Uterus (tissue), 4 donors: ENCODE results near the gene GNB1. TPM values are rescaled to one million over a fixed set of nuclear protein-coding genes. Genes with fewer than 3 reads are reported as not detected.

Experiments
- DNase-seq, 2 donors: peaks; one replicate each; pipeline ENCODE4 v3.0.0-alpha.2; 2019 to 2020
- H3K27ac ChIP-seq, 2 donors: fragments of 200-600 bp; sonication (generic); 1 replicate in 1 of 2; 2 replicates in 1 of 2; pipeline ENCODE4 v1.5.1; 2016 to 2018
- H3K27me3 ChIP-seq, 2 donors: fragments of 200-600 bp; sonication (generic); one replicate each; pipeline ENCODE4 v1.5.1; 2018 to 2019; ENCODE audit warnings: control low read depth in 1 of 2
- H3K36me3 ChIP-seq, 2 donors: fragments of 200-600 bp; sonication (generic); one replicate each; pipeline ENCODE4 v1.5.1; 2019; ENCODE audit warnings: control low read depth in 1 of 2
- H3K4me1 ChIP-seq, 2 donors: fragments of 200-600 bp; sonication (generic); one replicate each; pipeline ENCODE4 v1.5.1; 2018 to 2019; ENCODE audit warnings: control low read depth in 1 of 2
- H3K4me3 ChIP-seq, 2 donors: fragments of 200-600 bp; sonication (generic); 1 replicate in 1 of 2; 2 replicates in 1 of 2; pipeline ENCODE4 v1.5.1; 2018 to 2019; ENCODE audit warnings: mild to moderate bottlenecking in 1 of 2
- H3K9me3 ChIP-seq, 2 donors: fragments of 200-600 bp; sonication (generic); one replicate each; pipeline ENCODE4 v1.5.1; 2019; ENCODE audit warnings: control low read depth in 1 of 2
- CTCF ChIP-seq, 4 experiments: fragments of 200-600 bp in 2 of 4; fragments of 450-650 bp in 2 of 4; sonication (generic) in 2 of 4; IDR thresholded peaks; one replicate each; pipeline ENCODE4 v1.5.1; 2016 to 2019; ENCODE audit warnings: antibody characterized with exemption in 4 of 4, mild to moderate bottlenecking in 2 of 4, moderate library complexity in 1 of 4
- POLR2A ChIP-seq, 2 donors: fragments of 450-650 bp; IDR thresholded peaks; one replicate each; pipeline ENCODE4 v1.6.1; 2016; ENCODE audit warnings: antibody characterized with exemption in 2 of 2, mild to moderate bottlenecking in 1 of 2, moderate library complexity in 1 of 2
- intact Hi-C: fragments of 100-400 bp; cut with DNase I; formaldehyde crosslinking; loops from one replicate; pipeline ENCODE4 v1.15.1; 2023; ENCODE audit warnings: low total_unique reads
- total RNA-seq, 4 donors: library from RNA; depleted of rRNA in 3 of 4; stranded (reverse); fragments of >200 nt in 3 of 4; gene quantifications; one replicate each; pipeline versions ENCODE4 v1.1.0 to v1.2.4, GENCODE V29; 2014 to 2023
- donor health status: DM: yes; HTN: yes; CAD: no.

GNB1 gene
- total RNA-seq, 4 donors from 2014 or later, result 50.2 to 320 (median 104) TPM

- DNase-seq, result no peak
- intact Hi-C loops, result no loop called here
- Histone ChIP-seq H3K4me1 (no peaks in the 10 kb centered on the region), H3K27ac (no peak overlapping the region), H3K9me3 (no peaks in the 10 kb centered on the region), H3K4me3 (no peak overlapping the region), H3K36me3 (no peaks in the 10 kb centered on the region), H3K27me3 (no peaks in the 10 kb centered on the region)
- no peak for TF ChIP-seq CTCF (IDR thresholded peaks at IDR 0.05)
- no peak for TF ChIP-seq POLR2A (IDR thresholded peaks at IDR 0.05)
These were observed 135.0 kb downstream of the GNB1 start for GRCh38 chr1:1755852-1756251.

DNA sequence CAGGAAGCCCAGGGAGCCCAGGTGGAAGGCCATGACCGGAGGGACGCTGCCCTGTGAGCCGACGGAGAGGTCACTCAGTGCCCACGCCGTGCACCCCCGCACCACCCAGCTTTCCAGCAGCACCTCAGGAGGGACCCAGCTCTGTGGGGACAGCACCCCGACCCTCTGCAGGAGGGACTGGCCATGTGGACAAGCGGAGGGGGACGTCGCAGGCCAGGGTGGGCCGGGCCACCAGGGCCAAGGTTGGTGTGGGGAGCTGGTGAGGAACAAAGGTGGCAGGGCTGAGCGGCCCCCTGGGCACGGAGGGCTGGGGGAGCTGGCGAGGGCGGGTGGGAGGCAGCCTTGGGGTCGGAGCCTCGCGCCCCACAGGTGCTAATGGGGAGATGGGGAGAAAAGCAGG lies 135.5 kb downstream of the GNB1 start:
- intact Hi-C loops, result no loop called here
- TF ChIP-seq CTCF (IDR thresholded peaks at IDR 0.05) (no peak), POLR2A (IDR thresholded peaks at IDR 0.05) (no peak)
- H3K27ac ChIP-seq, result no peak overlapping the region
- DNase-seq, result no peak
- H3K4me3 ChIP-seq, result no peak overlapping the region
- H3K36me3 ChIP-seq, result no peaks in the 10 kb centered on the region
- H3K4me1 ChIP-seq, result no peaks in the 10 kb centered on the region
- H3K9me3 ChIP-seq, result no peaks in the 10 kb centered on the region
- no peaks in the 10 kb centered on the region for H3K27me3 ChIP-seq

GRCh38 chr1:1754051-1754815 lies 136.7 kb downstream of the GNB1 start:
- Histone ChIP-seq H3K9me3 (no peaks in the 10 kb centered on the region), H3K36me3 (no peaks in the 10 kb centered on the region), H3K4me3 (no peak overlapping the region), H3K27ac (no peak overlapping the region), H3K27me3 (no peaks in the 10 kb centered on the region), H3K4me1 (no peaks in the 10 kb centered on the region)
- TF ChIP-seq POLR2A (IDR thresholded peaks at IDR 0.05) (no peak), CTCF (IDR thresholded peaks at IDR 0.05) (no peak)
- intact Hi-C loops, result no loop called here
- DNase-seq, result no peak

- no peaks in the 10 kb centered on the region for H3K9me3 ChIP-seq
- H3K4me1 ChIP-seq, result no peaks in the 10 kb centered on the region
- no peak for DNase-seq
- H3K27ac ChIP-seq, result no peak overlapping the region
- H3K36me3 ChIP-seq, result no peaks in the 10 kb centered on the region
- no peak for TF ChIP-seq CTCF (IDR thresholded peaks at IDR 0.05)
- no peak for TF ChIP-seq POLR2A (IDR thresholded peaks at IDR 0.05)
- no peak overlapping the region for H3K4me3 ChIP-seq
- no peaks in the 10 kb centered on the region for H3K27me3 ChIP-seq
- intact Hi-C loops, result no loop called here
These were observed 137.3 kb downstream of the GNB1 start for GRCh38 chr1:1753607-1754005.

- intact Hi-C loops, result no loop called here
- DNase-seq, result no peak
- H3K27me3 ChIP-seq, result no peaks in the 10 kb centered on the region
- H3K27ac ChIP-seq, result no peak overlapping the region
- H3K9me3 ChIP-seq, result no peaks in the 10 kb centered on the region
- H3K36me3 ChIP-seq, result no peaks in the 10 kb centered on the region
- TF ChIP-seq POLR2A (IDR thresholded peaks at IDR 0.05) (no peak), CTCF (IDR thresholded peaks at IDR 0.05) (no peak)
- H3K4me1 ChIP-seq, result no peaks in the 10 kb centered on the region
- no peak overlapping the region for H3K4me3 ChIP-seq
These were observed 138.0 kb downstream of the GNB1 start for GRCh38 chr1:1752636-1753606.
